ENCODE measurements around the gene LACRT.

GRCh38 chr12:54585243-54585642 is 49.5 kb downstream of the LACRT start:
- TF ChIP-seq CTCF (IDR thresholded peaks at IDR 0.05; ENCODE audit: low read depth, low read length, missing input control) (no peak), TAF1 (conservative IDR thresholded peaks at IDR 0.05) (no peak), GABPA (IDR thresholded peaks at IDR 0.05 in 1 of 2, conservative IDR thresholded peaks at IDR 0.05 in 1 of 2) (no peak), FOXA2 (IDR thresholded peaks at IDR 0.05) (no peak), EGR1 (IDR thresholded peaks at IDR 0.05; ENCODE audit: low read depth in 2 of 2) (no peak)
- TF ChIP-seq, protein P1, sequence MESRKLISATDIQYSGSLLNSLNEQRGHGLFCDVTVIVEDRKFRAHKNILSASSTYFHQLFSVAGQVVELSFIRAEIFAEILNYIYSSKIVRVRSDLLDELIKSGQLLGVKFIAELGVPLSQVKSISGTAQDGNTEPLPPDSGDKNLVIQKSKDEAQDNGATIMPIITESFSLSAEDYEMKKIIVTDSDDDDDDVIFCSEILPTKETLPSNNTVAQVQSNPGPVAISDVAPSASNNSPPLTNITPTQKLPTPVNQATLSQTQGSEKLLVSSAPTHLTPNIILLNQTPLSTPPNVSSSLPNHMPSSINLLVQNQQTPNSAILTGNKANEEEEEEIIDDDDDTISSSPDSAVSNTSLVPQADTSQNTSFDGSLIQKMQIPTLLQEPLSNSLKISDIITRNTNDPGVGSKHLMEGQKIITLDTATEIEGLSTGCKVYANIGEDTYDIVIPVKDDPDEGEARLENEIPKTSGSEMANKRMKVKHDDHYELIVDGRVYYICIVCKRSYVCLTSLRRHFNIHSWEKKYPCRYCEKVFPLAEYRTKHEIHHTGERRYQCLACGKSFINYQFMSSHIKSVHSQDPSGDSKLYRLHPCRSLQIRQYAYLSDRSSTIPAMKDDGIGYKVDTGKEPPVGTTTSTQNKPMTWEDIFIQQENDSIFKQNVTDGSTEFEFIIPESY (IDR thresholded peaks at IDR 0.05): no peak
- TF ChIP-seq, protein P2, sequence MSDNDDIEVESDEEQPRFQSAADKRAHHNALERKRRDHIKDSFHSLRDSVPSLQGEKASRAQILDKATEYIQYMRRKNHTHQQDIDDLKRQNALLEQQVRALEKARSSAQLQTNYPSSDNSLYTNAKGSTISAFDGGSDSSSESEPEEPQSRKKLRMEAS (IDR thresholded peaks at IDR 0.05): no peak
